GM19035 (cell line): ENCODE results near the gene DOCK2.

Source experiments
- ATAC-seq: cut with Tn5 transposase; IDR thresholded peaks from one replicate; pipeline ENCODE4 v1.9.1; 2021; ENCODE audit not compliant: unreplicated experiment

DOCK2 gene

DNA sequence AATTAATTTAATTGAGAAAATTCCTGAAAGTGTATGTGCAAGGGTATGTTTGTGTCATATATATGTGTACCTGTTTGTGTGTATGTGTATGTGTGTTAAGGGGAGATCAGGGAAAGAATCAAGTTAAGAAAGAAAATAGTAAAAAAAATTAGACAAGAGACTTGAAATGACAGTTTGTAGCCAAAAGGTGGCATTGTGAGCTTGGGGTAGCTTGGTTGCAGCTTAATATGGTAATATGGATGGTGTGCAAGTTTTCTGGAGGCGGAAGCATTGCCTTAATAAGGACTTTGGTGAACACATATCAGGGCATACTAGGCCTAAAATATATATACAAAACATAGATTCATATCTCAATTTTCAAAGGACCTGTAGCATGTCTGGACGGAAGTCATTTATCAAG, 213.3 kb downstream of the DOCK2 start:
- no peak for ATAC-seq

DNA sequence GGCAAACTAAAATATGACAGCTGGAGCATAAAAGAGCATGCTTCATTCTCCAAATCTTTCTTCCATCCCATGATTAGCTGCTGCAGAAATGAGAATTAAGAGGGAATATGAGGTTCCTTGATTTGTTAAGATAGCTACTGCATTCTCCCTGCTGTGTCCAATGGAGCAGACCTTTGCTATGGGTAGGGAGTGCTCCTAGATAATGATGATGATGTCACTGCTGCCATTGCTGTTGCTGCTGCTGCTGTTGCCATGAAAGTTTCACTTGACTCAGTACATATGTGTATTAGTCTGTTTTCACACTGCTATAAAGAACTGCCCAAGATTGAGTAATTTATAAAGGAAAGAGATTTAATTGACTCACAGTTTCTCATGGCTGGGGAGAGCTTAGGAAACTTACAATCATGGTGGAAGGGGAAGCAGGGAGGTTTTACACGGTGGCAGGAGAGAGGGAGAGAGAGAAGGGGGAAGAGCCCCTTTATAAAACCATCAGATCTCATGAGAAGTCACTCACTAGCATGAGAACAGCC, 214.3 kb downstream of the DOCK2 start:
- no peak for ATAC-seq

- no peak for ATAC-seq
These were observed 219.5 kb downstream of the DOCK2 start for GRCh38 chr5:169856571-169856970.

DNA sequence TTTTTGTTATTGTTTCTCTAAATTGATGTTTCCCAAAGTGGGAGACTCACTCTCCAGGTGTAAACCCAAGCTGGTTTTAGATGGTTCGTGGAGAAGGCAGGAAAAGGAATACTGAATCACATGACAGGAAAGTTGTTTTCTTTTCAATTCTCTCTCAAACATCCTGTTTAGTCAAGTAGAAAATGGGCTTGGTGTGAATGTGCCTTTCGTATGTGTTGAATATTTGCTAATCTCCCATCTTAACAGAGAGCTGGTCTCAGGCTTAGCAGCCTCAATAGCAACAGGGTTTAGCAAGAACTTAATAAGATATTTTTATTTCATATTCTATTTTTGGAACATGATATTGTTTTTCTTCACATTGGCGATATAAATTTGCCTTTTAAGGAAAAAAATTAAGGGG, 223.5 kb downstream of the DOCK2 start:
- no peak for ATAC-seq

GRCh38 chr5:169861433-169861832, 224.4 kb downstream of the DOCK2 start:
- no peak for ATAC-seq

DNA sequence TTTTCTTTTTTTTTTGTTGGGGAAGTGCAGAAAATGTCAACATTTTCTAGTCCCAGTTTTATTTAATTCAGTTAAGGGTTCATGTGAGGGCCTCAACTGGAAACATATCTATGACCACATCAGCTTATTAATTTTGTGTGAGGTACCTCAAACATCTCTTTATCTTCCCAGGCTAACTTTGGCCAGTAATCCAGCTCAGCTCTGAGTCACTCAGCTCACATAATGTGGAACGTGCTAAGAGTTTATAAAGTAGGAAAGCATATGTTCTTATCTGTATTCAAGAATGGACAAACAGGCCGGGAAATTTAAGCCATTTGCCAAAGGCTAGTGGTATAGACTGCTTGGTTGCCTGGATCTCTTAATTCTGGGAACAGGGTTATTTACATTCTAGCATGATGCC, 224.9 kb downstream of the DOCK2 start:
- ATAC-seq, result no peak

DNA sequence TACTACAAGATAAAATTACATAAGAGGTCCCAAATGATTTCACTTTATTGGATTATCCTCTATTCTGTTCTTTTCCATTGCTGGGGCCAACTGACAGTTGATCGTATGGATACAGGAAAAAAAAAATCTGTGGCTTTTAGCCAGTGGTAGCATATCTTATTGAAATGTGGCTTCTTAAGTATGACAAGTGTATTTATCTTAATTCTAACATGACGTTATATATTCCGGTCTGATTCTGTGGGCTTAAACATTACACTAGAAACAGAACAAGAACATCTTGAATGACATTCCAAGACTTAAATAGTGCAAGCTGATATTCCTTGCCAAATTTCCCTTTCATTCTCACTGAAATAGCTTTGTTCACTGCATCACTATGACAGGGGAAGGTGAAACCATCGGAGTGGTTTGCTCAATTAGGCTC, 225.3 kb downstream of the DOCK2 start:
- ATAC-seq, result no peak

GRCh38 chr5:169864483-169864882, 227.4 kb downstream of the DOCK2 start:
- ATAC-seq, result no peak

- ATAC-seq, result no peak
These were observed 230.3 kb downstream of the DOCK2 start for GRCh38 chr5:169867347-169867746.

GRCh38 chr5:169869066-169869465, 232.0 kb downstream of the DOCK2 start:
- ATAC-seq, result no peak

GRCh38 chr5:169870211-169870610, 233.1 kb downstream of the DOCK2 start:
- no peak for ATAC-seq

GRCh38 chr5:169871826-169872490, 234.9 kb downstream of the DOCK2 start:
- no peak for ATAC-seq

GRCh38 chr5:169873642-169874041, 236.6 kb downstream of the DOCK2 start:
- no peak for ATAC-seq

GRCh38 chr5:169874621-169875020, 237.5 kb downstream of the DOCK2 start:
- ATAC-seq, result no peak

DNA sequence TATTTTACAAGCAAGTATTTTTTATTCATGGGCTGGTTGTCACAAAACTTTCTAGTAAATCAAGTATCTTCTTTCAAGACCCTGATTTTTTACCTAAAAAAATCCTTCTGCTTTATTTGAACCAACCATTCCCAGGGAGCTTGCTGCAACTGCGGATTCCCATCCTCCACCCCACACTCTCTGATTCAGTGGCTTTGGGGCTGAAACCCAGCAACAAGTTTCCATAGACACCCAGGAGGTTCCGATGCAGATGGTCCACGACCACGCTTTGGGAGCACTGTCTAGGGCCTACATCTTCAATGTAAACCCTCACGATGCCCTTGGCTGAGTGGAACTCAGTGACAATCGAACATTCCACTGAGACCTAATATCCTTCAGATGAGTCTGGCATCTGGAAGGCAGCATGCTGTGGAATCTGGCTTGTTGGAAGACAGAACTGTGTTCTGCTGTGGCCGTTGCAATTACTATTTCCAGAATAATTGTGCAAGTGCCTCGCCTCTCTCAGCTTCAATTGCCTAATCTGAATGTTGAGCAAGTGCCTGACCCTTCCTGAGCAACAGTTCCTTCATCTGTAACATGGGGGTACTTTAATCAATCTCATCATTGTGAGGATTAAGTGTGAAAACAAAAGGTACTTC, 238.1 kb downstream of the DOCK2 start:
- ATAC-seq, result no peak

DNA sequence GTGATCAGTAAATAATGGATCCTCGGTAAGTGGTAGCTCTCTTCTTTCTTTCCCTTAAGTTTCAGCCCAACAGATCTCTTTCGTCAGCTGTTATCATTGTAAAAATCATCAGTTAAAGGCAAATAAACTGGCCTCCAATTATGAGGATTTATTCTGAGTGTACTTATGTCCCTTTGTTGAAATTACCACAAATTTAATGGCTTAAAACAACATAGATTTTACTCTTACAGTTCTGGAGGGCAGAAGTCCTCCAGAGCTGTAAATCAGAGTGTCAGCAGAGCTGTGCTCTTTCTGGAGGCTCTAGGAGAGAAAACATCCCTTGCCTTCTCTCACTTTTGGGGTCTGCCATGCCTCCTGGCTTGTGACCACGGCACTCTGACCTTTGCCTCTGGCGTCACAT, 238.7 kb downstream of the DOCK2 start:
- no peak for ATAC-seq

DNA sequence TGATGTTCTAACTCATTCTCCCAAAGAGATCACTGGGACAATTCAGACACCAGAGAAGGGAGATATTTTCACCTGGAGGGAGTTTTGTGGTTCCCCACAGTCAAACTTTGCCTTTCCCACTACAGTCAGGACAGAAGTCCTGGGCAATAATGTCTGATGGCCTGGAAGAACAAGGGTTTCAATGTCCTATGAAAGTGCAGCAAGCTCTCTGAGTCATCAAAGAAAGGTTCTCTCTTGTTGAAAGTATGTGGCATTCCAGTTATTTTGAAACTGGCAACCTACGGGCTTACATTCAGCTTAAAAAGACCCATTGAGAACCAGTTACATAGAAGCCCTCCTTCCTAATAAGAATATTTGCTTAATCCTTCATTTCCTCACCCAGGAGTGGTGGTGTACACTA, 239.3 kb downstream of the DOCK2 start:
- ATAC-seq, result no peak

DNA sequence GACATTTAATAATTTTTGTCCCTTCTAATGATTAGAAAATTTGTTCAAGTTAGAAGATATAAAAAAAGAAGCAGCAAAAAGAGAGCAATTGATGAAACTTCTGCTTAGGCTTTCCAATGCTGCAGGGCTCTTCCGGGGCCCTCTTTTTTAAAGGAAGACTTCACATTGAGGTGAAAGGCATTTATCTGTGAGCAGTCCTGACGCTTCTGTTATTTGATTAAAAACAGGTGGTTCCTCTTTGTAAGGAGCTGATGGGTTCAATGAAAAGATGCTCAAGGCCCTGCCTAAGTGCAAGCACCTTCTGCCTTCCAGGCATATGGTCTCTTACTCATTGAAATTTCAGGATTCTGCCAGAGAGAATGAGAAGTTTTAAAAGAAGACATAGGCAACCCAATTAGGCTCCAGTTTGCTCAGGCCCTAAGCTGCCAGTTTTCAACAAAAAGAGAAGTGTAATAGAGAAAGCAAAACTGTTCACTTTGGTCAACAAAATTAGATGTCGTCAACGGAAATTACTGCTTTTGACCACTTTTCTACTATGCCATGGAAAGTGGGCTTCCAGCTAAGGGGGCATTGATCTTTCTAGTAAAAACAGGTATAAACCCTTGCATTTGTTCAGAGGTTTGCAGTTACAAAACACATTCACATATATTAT, 243.1 kb downstream of the DOCK2 start:
- peak; percentile 72 for ATAC-seq

DNA sequence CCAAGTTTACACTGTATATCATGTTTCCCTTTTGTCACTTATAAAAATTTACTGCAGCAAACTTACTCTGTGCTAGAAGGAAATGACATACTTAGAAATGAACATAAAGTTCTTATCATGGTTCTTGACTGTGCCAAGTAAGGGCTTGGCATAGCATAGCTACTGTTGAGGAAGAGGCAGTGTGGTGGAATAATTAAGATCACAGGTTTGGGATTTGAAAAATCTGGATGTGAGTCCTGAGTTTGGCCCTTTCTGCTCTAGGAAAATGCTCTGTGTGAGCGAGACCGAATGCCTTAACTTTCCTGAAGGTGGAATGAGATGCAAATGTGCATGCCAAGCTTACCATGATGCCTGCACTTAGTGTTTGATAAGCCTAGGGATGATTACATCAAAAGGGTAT, 243.7 kb downstream of the DOCK2 start:
- ATAC-seq, result no peak

DNA sequence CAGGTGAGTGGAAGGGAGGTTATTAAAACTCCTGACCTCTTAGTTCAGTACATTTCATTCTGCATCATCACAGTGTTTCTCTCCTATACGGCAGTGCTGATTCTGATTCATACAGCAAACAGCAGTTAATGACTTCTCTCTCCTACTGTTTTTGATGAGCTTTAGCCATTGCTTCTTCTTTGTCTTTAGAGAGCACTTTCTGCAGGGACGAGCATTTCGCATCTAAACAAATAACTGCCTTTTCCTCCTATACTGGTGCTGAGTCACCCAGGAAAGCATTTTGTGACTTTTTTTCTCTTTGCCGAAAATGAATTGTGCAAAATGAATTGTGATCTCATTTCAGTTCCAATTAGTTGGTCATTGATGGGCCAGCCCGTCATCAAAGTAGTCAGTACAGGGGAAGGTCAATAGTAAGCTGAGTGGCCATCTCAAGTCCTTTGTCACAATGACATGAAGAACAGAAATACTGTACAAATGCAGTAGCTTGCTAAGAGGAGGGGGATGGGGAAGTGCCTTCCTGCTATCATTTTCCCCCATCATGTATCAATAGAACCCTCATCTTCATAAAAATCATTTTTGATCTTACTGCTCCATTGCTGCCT, 244.7 kb downstream of the DOCK2 start:
- ATAC-seq, result no peak

DNA sequence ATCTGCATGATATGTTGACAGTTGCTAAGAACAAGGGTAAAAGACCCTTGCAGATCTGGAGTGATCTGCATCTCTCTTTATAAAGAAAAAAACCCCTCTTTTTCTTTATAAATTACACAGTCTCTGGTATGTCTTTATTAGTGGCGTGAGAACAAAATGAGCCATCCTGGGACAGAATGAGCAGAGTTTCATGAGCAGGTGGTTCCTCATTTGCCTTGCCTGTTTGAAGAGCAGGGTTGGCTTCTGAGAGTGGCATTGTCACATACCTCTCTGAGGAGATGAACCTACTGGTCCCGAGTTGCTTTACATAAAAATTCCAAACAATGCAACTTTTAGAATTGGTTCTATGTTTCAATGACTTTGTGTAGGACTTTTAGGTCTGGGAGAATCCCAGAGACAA, 249.0 kb downstream of the DOCK2 start:
- ATAC-seq, result no peak

- ATAC-seq, result no peak
These were observed 249.6 kb downstream of the DOCK2 start for GRCh38 chr5:169886677-169887076.
